ENCODE data around the gene PAX5.

PAX5 gene

DNA sequence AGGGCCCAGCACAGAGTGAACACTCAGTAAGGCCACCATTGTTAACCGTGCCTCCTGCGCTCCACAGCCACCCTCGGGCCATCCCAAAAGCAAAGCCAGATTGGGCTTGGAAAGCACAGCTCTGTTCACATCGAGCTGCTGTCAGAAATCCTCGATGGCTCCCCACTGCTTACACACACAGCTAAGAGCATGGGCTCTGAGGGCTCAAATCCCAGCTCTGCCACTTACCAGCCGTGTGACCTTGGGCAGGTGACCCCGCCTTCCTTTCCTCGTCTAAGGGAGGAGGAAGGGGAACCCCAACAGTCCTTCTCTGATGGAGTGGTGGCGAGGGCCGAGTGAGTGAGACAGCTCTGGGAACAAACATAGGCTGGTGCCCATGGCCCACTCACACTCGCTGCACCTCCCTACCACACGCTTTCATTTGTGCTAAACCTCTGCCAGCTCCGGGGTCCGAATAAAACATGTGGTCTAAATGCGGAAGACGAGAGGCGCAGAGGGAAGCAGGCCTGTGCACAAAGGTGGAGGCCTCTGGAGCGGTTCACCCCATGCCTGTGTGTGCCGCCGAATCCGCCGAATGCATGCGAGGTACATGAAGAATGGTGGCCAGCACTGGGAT, 139.3 kb downstream of the PAX5 start:
- Mint-ChIP-seq H3K27ac (no peak overlapping the region), H3K9me3 (no peaks in the 10 kb centered on the region), H3K36me3 (no peaks in the 10 kb centered on the region), H3K4me1 (no peaks in the 10 kb centered on the region), H3K4me3 (no peak overlapping the region)
- no peak for ATAC-seq
- DNase-seq (ENCODE audit: low spot score in 2 of 2), result no peak

DNA sequence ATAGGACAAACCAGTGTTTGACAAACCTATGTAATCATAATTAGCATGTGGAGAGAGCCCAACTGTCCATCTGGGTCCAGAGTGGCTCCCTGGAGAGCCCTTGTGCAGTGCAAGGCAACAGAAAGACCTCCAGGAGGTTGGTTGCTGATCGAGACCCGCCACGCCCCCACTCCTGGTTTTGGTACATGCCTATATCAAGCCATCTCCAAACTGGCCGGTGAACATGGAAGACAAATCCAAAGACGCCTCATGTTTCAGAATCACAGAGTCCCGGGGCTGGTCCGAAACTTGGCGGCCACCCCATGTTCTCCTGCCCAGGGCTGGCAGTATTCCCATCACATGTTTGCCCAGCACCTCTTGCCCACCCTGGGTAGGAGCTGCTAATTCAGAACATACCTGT, 140.2 kb downstream of the PAX5 start:
- DNase-seq (ENCODE audit: low spot score in 2 of 2) (no peak), ATAC-seq (no peak)
- Mint-ChIP-seq H3K9me3 (no peaks in the 10 kb centered on the region), H3K36me3 (no peaks in the 10 kb centered on the region), H3K4me3 (no peak overlapping the region), H3K27ac (no peak overlapping the region), H3K4me1 (no peaks in the 10 kb centered on the region)

DNA sequence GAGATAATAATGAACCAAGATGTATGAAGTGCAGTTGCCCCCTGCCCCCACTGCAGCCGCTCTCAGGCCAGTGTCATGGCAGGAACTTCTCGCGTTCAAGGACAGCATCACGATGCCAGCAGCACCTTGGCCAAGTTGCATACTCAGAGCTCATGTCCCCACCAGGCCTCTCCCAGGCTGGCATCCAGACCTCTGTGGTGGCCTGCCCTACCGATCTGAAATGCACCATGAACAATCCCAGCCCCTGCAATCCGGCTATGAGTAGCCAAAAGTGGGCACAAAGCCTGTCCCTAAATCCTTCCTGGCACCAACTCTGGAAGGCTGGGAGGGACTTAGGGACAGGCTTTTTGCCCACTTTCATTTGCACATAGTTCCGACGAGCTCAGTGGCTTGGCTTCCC, 140.9 kb downstream of the PAX5 start:
- Mint-ChIP-seq H3K4me1 (no peaks in the 10 kb centered on the region), H3K9me3 (no peaks in the 10 kb centered on the region), H3K4me3 (no peak overlapping the region), H3K36me3 (no peaks in the 10 kb centered on the region), H3K27ac (no peak overlapping the region)
- ATAC-seq (no peak), DNase-seq (ENCODE audit: low spot score in 2 of 2) (no peak)

DNA sequence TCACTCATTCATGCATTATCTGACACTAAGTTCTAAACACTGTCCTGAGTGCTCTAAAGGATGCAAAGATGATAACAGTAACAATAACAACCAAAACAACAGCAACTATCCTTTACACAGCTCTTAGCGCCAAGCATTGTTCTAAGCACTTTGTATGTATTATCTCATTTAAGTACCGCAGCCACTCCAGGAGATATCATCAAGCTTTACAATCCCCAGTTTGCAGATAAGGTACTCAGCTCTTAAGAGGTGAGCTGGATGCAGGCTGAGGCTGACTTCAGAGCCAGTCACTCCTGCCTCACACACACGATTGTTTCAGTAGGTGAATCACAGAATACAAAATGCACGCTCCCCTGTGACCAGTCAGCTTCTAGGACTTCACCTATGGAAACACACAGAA, 141.8 kb downstream of the PAX5 start:
- ATAC-seq, result no peak
- H3K9me3 Mint-ChIP-seq, result no peaks in the 10 kb centered on the region
- no peaks in the 10 kb centered on the region for H3K4me1 Mint-ChIP-seq
- H3K4me3 Mint-ChIP-seq, result no peak overlapping the region
- no peak overlapping the region for H3K27ac Mint-ChIP-seq
- DNase-seq (ENCODE audit: low spot score in 2 of 2), result no peak
- H3K36me3 Mint-ChIP-seq, result no peaks in the 10 kb centered on the region

DNA sequence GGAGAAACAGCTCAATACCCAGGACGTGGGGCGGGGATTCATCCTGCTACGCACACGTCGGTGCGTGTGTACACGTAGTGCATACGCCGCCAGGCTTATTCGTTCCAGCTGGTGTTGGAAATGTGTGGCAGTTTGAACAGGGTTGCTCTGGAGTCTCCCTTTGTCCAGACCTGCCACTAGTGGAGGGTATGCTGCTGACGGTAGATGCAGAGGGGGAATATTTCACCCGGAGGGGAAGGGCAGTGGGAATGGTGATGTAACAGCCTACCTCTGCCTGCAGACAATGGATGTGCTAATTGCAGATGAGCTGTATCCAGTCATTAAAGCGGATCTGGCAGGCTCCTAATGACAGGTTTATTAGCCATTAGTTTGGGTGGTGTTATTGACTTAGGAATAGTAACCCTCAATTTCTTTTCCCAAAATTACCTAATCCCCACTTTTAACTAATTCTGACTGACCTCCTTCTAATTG, 142.7 kb downstream of the PAX5 start:
- no peaks in the 10 kb centered on the region for H3K4me1 Mint-ChIP-seq
- DNase-seq (ENCODE audit: low spot score in 2 of 2), result no peak
- no peak for ATAC-seq
- H3K36me3 Mint-ChIP-seq, result no peaks in the 10 kb centered on the region
- H3K4me3 Mint-ChIP-seq, result no peak overlapping the region
- H3K9me3 Mint-ChIP-seq, result no peaks in the 10 kb centered on the region
- no peak overlapping the region for H3K27ac Mint-ChIP-seq

DNA sequence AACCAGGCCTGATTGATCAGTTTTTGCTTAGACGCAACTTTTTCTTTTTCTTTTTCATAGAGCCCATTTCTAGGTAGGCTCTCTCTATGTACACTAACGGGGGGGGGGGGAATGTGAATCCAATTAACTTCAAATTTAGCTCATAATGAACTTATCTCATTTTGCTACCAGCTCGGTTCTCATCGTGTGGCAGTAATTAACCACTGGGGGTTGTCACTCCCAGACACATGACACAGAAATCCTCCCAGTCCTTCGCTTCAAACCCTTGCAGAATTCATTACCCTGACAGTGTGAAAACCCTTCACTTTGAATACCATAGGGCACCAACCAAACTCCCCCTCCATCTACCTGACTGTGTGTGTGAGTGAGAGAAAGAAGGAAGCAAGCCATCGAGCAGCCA, 144.2 kb downstream of the PAX5 start:
- DNase-seq (ENCODE audit: low spot score in 2 of 2) (no peak), ATAC-seq (no peak)
- H3K4me1 Mint-ChIP-seq, result no peaks in the 10 kb centered on the region
- H3K9me3 Mint-ChIP-seq, result no peaks in the 10 kb centered on the region
- no peaks in the 10 kb centered on the region for H3K36me3 Mint-ChIP-seq
- H3K27ac Mint-ChIP-seq, result no peak overlapping the region
- H3K4me3 Mint-ChIP-seq, result no peak overlapping the region

DNA sequence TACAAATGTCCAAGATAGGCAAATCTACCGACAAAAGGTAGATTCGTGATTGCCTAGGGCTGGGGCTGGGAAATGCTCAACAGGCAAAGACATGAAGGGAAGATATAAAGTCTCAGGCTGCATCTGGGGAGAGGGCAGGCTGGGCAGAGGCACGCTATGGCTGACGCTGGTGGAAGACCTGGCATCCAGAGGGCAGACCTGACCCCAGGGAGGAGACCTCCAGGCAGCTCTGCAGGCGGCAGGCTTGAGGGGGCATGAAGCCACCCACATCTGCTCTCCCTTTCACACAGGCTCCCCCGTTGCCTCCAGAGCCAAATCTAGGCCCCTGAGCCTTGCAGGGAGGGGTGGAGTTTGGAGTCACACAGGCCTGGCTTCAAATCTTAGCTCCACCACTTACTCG, 145.5 kb downstream of the PAX5 start:
- H3K4me3 Mint-ChIP-seq, result no peak overlapping the region

DNA sequence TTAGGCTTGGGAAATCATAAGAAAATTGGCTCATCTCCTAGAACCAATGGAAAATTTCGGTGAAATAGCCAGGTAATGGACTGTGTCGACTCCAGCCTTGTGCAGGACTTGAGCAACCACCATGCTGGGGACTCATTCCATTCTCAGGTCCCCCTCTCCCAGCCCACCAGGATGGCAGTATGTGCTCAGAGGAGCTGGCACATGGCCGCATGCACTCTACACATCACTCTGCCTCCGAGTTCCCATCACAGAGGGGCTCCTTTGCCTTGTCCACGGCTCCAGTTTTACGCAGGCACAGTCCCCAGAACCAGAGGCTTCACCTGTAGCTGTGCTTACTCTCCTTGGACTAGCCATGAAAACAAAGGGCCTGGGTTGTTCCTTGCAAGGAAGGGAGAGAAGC, 149.3 kb downstream of the PAX5 start:
- H3K4me1 Mint-ChIP-seq, result no peaks in the 10 kb centered on the region
- H3K27ac Mint-ChIP-seq, result no peak overlapping the region
- H3K36me3 Mint-ChIP-seq, result no peaks in the 10 kb centered on the region
- no peak overlapping the region for H3K4me3 Mint-ChIP-seq
- DNase-seq (ENCODE audit: low spot score in 2 of 2), result no peak
- no peaks in the 10 kb centered on the region for H3K9me3 Mint-ChIP-seq
- no peak for ATAC-seq

More for the DNA sequence above, 145.5 kb downstream of the PAX5 start:
- DNase-seq (ENCODE audit: low spot score in 2 of 2), result no peak
- no peaks in the 10 kb centered on the region for H3K36me3 Mint-ChIP-seq
- ATAC-seq, result peak; percentile 21
- no peaks in the 10 kb centered on the region for H3K9me3 Mint-ChIP-seq
- H3K4me1 Mint-ChIP-seq, result no peaks in the 10 kb centered on the region
- H3K27ac Mint-ChIP-seq, result no peak overlapping the region

DNA sequence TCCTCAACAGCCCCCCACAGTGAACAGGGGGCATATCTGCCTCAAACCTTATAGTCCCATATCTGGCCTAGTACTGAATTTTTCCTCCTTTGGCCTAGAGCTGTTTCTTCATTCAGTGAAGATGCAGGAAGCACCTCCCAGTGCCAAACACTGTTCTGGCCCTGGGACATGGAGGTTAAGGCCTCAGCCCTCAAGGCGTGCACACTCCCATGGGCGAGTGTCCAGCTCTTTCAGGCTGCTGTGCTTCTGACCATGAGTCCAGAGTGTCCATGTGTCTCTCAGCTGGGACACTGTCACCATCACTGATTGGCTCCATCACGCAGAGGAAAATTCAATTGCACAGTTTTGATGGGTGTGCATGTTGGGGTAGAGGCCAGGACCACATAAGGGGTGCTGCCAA, 151.5 kb downstream of the PAX5 start:
- no peak for DNase-seq (ENCODE audit: low spot score in 2 of 2)
- ATAC-seq, result no peak
- Mint-ChIP-seq H3K9me3 (no peaks in the 10 kb centered on the region), H3K4me1 (peaks cover 8% of the 10 kb centered on the region), H3K27ac (no peak overlapping the region), H3K36me3 (no peaks in the 10 kb centered on the region), H3K4me3 (no peak overlapping the region)

DNA sequence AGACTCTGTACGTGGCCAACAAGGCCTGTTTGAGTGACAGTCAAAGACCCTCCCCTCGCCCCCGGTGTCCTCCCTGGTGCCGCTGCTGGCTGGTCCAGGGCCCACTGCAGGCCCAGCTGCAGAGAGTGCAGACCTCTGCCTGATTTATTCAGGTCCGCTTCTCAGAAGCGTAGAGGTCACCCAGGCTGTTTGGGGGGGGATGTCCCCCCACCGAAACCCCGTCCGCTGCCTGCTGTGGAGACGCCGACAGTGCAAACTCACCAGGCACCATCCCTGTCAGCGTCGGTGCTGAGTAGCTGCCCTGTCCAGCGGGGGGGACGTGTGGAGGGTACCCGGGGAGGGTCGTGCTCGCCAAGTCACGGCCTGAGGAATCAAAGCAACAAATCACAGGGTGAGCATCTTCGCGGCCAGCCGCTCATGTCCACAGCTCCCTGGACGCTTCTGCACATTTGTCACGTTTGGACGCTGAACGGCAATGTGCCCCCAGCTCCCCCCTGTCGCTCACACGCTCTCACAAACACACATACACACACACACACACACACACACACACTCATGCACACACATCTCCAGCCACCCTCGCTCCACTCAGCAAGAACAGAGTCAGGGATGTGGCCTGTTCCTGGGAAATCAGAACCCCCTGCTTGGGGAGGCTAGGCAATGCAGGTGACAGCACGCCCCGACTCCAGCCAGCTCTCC, 152.2 kb downstream of the PAX5 start:
- no peak overlapping the region for H3K27ac Mint-ChIP-seq

DNA sequence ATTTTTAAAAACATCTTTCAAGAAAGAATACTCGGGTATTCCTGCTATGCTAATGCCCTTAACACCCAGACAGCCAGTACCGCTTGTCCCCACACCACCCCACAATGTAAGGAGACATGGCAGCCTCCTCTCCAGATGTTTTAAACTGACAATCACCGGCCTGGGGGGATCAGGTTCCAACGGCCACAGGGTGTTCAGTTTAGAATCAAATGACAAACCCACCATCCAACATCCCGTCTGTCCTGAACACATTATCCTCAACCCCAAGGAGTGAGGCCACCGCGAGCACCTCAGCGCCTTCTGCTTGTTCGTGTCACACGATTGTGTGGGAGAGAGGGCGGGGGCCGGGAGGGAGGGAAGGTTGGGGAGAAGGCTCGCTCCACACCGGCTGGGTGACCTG, 152.8 kb downstream of the PAX5 start:
- peaks cover 8% of the 10 kb centered on the region for H3K4me1 Mint-ChIP-seq
- no peaks in the 10 kb centered on the region for H3K36me3 Mint-ChIP-seq
- ATAC-seq, result no peak
- H3K27ac Mint-ChIP-seq, result no peak overlapping the region
- no peaks in the 10 kb centered on the region for H3K9me3 Mint-ChIP-seq
- no peak for DNase-seq (ENCODE audit: low spot score in 2 of 2)
- H3K4me3 Mint-ChIP-seq, result no peak overlapping the region

More for the DNA sequence above, 152.2 kb downstream of the PAX5 start:
- Mint-ChIP-seq H3K4me3 (no peak overlapping the region), H3K36me3 (no peaks in the 10 kb centered on the region), H3K4me1 (peaks cover 8% of the 10 kb centered on the region), H3K9me3 (no peaks in the 10 kb centered on the region)
- ATAC-seq (no peak), DNase-seq (ENCODE audit: low spot score in 2 of 2) (no peak)

DNA sequence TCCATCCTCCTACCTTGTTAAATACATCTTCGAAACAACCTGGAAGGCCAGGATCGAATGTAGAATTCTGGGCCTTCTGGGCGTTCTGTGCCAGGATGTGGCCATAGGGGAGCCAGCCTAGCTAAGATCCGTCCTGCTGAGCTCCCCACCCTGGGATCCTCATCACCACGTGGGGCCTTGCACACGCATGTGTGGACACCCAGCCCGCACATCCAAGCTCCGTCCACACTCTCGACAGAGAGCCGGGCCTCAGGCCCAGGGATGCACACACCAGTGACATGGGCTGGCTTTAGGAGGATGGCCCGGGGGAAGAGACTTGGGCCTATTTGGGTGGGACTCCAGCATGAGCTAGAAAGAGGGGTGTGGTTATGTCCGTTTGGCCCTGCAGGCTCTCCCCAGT, 154.0 kb downstream of the PAX5 start:
- no peak for ATAC-seq
- Mint-ChIP-seq H3K4me1 (peaks cover 8% of the 10 kb centered on the region), H3K9me3 (no peaks in the 10 kb centered on the region), H3K27ac (no peak overlapping the region), H3K36me3 (no peaks in the 10 kb centered on the region), H3K4me3 (no peak overlapping the region)
- no peak for DNase-seq (ENCODE audit: low spot score in 2 of 2)

DNA sequence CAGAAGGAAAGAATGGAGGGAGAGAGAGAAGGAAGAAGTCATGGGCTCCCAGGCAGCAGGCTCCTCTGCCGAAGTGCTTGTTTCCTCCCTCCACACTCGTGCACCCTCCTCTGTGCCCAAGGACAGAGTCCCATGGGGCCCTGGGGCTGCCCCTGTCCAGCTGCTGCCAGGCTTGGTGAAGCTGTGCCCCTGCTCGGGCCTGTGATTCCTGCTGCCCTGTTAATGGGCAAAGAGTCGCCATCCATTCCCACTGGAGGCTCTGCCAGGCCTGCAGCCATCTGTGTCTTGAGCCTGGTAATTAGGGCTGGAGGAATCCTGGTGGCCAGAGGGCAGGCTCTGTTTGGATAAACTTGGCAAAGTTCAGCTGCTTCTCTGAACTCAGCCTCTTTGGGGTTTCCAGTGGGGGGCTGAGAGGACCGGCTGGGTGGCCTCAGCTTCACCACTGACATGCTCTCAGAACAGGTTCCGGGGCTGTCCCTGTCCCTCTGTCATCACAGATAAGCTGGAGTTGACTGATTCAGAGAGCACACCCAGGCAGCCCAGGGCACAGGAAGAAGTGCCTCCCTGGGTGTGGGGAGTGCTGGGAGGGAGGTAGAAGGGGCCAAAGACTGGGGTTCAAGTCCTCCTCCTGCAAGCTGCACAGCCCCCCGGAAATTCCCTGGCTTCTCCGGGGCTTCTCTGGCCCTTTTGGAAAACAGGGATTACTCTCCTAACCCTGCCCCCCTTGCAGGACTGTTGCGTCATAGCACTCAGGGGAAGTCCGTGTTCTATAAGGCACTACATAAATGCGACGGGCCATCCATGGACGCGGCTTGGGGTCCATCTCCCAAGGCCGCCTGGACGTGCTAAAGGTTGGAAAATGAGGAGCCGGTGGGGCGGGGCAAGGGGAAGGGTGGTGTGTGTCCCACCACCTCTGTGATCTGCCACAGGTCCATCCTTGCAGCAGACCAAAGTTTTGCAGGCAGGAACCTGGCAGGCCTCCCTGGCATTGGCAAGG, 154.8 kb downstream of the PAX5 start:
- H3K4me1 Mint-ChIP-seq, result peaks cover 8% of the 10 kb centered on the region

DNA sequence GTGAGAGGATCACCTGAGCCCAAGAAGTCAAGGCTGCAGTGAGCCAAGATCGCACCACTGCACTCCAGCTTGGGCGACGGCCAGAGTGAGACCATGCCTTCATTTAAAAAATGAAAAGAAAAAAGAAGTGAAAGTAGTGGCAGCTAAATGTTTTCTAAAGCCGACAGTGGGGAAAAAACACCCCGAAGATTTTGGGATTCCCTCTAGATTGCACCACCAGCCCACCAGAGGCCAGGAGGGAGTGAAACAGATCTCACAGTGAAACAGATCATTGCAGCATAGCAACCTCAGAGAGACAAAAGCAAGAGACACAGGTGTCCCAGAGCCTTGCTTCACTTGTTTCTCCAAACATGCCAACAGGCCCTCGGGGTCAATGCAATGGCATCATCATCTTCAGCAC, 156.8 kb downstream of the PAX5 start:
- Mint-ChIP-seq H3K36me3 (peaks cover 5% of the 10 kb centered on the region), H3K4me3 (no peak overlapping the region), H3K27ac (no peak overlapping the region), H3K4me1 (peaks cover 15% of the 10 kb centered on the region), H3K9me3 (no peaks in the 10 kb centered on the region)
- DNase-seq (ENCODE audit: low spot score in 2 of 2) (no peak), ATAC-seq (no peak)

More for the DNA sequence above, 154.8 kb downstream of the PAX5 start:
- Mint-ChIP-seq H3K9me3 (no peaks in the 10 kb centered on the region), H3K36me3 (no peaks in the 10 kb centered on the region), H3K27ac (no peak overlapping the region), H3K4me3 (no peak overlapping the region)
- peak; percentile 82 for ATAC-seq
- DNase-seq (ENCODE audit: low spot score in 2 of 2), result no peak

DNA sequence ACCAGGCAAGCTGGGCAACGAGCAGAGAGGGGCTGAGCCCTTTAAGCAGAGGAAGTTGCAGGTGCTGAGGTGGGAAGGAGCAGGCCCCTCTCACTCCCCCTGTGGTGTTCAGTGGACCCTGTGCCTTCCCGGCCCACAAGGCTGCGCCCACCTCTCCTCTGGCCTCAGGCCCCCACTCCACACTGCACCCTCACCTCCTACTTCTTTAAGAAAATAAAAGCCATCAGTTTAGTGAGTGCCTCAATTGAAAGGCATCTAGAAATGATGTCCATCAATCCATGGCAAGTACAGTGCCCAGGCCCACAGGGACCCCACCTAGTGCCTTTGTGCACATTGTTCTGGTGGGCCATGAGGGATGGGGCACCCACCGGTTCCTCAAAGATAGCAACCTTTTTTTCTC, 158.0 kb downstream of the PAX5 start:
- ATAC-seq, result no peak
- H3K27ac Mint-ChIP-seq, result no peak overlapping the region
- peaks cover 5% of the 10 kb centered on the region for H3K36me3 Mint-ChIP-seq
- DNase-seq (ENCODE audit: low spot score in 2 of 2), result no peak
- H3K4me3 Mint-ChIP-seq, result no peak overlapping the region
- no peaks in the 10 kb centered on the region for H3K9me3 Mint-ChIP-seq
- peaks cover 15% of the 10 kb centered on the region for H3K4me1 Mint-ChIP-seq

Data from stimulated activated effector memory CD8-positive, alpha-beta T cell treated with anti-CD3 and anti-CD28 coated beads, Interleukin-12 subunit alpha, Interleukin-12 subunit beta, amount 100 ng/mL, for 72 hours (primary cell).